Gastrocnemius medialis (tissue), 4 donors: ENCODE data around the gene DCAF8.

Experiments used
- POLR2A ChIP-seq, 2 donors: fragments of 450-650 bp; IDR thresholded peaks; one replicate each; pipeline ENCODE4 v1.6.1; 2017; ENCODE audit warnings: antibody characterized with exemption in 2 of 2, mild to moderate bottlenecking in 2 of 2, moderate library complexity in 2 of 2
- TF ChIP-seq, protein P1 (sequence below), 5 experiments: fragments of 450-650 bp in 3 of 5; fragments of 200-600 bp in 2 of 5; sonication (generic) in 2 of 5; IDR thresholded peaks in 4 of 5; conservative IDR thresholded peaks in 1 of 5; 1 replicate in 4 of 5; 2 replicates in 1 of 5; pipeline ENCODE4 v1.5.1; 2016 to 2019; ENCODE audit warnings: antibody characterized with exemption in 5 of 5, mild to moderate bottlenecking in 3 of 5, moderate library complexity in 3 of 5

- no peak for TF ChIP-seq POLR2A (IDR thresholded peaks at IDR 0.05)
- TF ChIP-seq, protein P1, sequence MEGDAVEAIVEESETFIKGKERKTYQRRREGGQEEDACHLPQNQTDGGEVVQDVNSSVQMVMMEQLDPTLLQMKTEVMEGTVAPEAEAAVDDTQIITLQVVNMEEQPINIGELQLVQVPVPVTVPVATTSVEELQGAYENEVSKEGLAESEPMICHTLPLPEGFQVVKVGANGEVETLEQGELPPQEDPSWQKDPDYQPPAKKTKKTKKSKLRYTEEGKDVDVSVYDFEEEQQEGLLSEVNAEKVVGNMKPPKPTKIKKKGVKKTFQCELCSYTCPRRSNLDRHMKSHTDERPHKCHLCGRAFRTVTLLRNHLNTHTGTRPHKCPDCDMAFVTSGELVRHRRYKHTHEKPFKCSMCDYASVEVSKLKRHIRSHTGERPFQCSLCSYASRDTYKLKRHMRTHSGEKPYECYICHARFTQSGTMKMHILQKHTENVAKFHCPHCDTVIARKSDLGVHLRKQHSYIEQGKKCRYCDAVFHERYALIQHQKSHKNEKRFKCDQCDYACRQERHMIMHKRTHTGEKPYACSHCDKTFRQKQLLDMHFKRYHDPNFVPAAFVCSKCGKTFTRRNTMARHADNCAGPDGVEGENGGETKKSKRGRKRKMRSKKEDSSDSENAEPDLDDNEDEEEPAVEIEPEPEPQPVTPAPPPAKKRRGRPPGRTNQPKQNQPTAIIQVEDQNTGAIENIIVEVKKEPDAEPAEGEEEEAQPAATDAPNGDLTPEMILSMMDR (IDR thresholded peaks at IDR 0.05 in 4 of 5, conservative IDR thresholded peaks at IDR 0.05 in 1 of 5): no peak
These were observed 37.0 kb downstream of the DCAF8 start for GRCh38 chr1:160225345-160225744.
